Endodermal cell (in vitro differentiated cells): Measurements from ENCODE around the gene PDE4D. TPM values are rescaled to one million over a fixed set of nuclear protein-coding genes. Genes with fewer than 3 reads are reported as not detected.

Source experiments
- DNase-seq: peaks from one replicate; pipeline ENCODE4 v3.0.0-alpha.2; 2017
- H3K27ac ChIP-seq: 2 replicates; pipeline ENCODE4 v1.5.1; 2013; ENCODE audit warnings: mild to moderate bottlenecking, low read depth, low read length, moderate library complexity
- H3K27me3 ChIP-seq: 2 replicates; pipeline ENCODE4 v1.6.1; 2013; ENCODE audit warnings: mild to moderate bottlenecking, low read length, moderate library complexity; ENCODE audit not compliant: insufficient read depth, control insufficient read depth, poor library complexity, severe bottlenecking
- H3K36me3 ChIP-seq: 2 replicates; pipeline ENCODE4 v1.7.0; 2013; ENCODE audit warnings: mild to moderate bottlenecking, low read length, moderate library complexity; ENCODE audit not compliant: control insufficient read depth, insufficient read depth
- H3K4me1 ChIP-seq: one replicate; pipeline ENCODE4 v1.7.0; 2013; ENCODE audit warnings: low read length; ENCODE audit not compliant: control insufficient read depth, insufficient read depth
- H3K4me3 ChIP-seq: 2 replicates; pipeline ENCODE4 v1.5.1; 2013; ENCODE audit warnings: mild to moderate bottlenecking, low read length, moderate library complexity
- H3K9ac ChIP-seq: 2 replicates; pipeline ENCODE4 v1.6.1; 2013; ENCODE audit warnings: mild to moderate bottlenecking, low read length, moderate library complexity; ENCODE audit not compliant: poor library complexity, severe bottlenecking; ENCODE audit errors: extremely low read depth
- H3K9me3 ChIP-seq: 2 replicates; pipeline ENCODE4 v1.6.1; 2013; ENCODE audit warnings: mild to moderate bottlenecking, low read length, moderate library complexity; ENCODE audit not compliant: control insufficient read depth
- H3K27ac Mint-ChIP-seq: 2 replicates; pipeline ENCODE4 v1.8.0; 2020; ENCODE audit warnings: mixed read lengths
- H3K27me3 Mint-ChIP-seq: 2 replicates; pipeline ENCODE4 v1.8.0; 2021; ENCODE audit warnings: mild to moderate bottlenecking, mixed read lengths; ENCODE audit not compliant: insufficient read depth
- H3K36me3 Mint-ChIP-seq: 2 replicates; pipeline ENCODE4 v1.8.0; 2020; ENCODE audit warnings: low read depth, mixed read lengths
- H3K4me1 Mint-ChIP-seq: 2 replicates; pipeline ENCODE4 v1.8.0; 2020; ENCODE audit warnings: mixed read lengths
- H3K4me3 Mint-ChIP-seq: 2 replicates; pipeline ENCODE4 v1.8.0; 2020; ENCODE audit warnings: mild to moderate bottlenecking, moderate library complexity, mixed read lengths
- H3K9me3 Mint-ChIP-seq: 2 replicates; pipeline ENCODE4 v1.8.0; 2020; ENCODE audit warnings: mild to moderate bottlenecking, mixed read lengths
- WGBS, 2 experiments: methylation state at CpG; one replicate each; pipeline versions ENCODE4 v1.1.5 to v1.1.7; 2013; ENCODE audit warnings: missing lambda C conversion rate in 2 of 2, mixed read lengths in 1 of 2; ENCODE audit not compliant: insufficient coverage in 1 of 2, insufficient read length in 1 of 2; 5-methylcytosine and 5-hydroxymethylcytosine counted together
- total RNA-seq, 2 donors: library from RNA; stranded (reverse); fragmentation: NEBNext Ultra II Directional in 1 of 2; extraction: Animal tissue kit (Norgen Biotek cat#: 25700) in 1 of 2; gene quantifications; 2 replicates in 1 of 2; 3 replicates in 1 of 2; pipeline ENCODE4 v1.2.1, GENCODE V29; 2021
- TF ChIP-seq, protein P1 (sequence below): fragments of 200-600 bp; sonication (generic); conservative IDR thresholded peaks from 2 replicates; pipeline ENCODE4 v1.5.0; 2021; ENCODE audit warnings: antibody characterized with exemption, mild to moderate bottlenecking

The PDE4D gene
- total RNA-seq, 2 donors from 2014 or later, result 9.2 to 11.4 TPM

DNA sequence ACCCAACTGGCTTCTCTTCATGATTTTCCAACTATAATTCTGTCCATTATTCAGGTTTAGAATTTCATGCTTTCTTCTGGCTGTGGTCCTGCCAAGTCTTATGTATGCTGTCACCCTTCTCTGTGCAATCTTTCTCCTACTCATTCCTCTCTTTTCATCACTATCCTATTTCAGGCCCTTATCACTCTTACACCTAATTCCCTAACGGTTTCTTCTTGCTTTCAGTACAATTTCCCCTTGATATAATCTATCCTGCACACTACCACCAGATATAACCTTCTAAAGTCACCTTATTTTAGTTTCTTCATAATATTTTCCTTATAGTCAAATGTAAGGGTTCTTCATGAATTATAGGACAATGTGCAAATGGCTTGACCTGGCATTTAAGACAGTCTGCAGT is 874.4 kb downstream of the PDE4D start:
- H3K36me3 Mint-ChIP-seq, result no peaks in the 10 kb centered on the region
- Histone ChIP-seq H3K27ac (no peak overlapping the region), H3K27me3 (no peaks in the 10 kb centered on the region), H3K36me3 (no peaks in the 10 kb centered on the region), H3K9ac (no peak overlapping the region), H3K4me3 (no peak overlapping the region), H3K4me1 (no peaks in the 10 kb centered on the region), H3K9me3 (no peaks in the 10 kb centered on the region)
- DNase-seq, result no peak
- H3K27ac Mint-ChIP-seq, result no peak overlapping the region
- H3K9me3 Mint-ChIP-seq, result no peaks in the 10 kb centered on the region
- 91% methylated on average over 1 of the region's 1 CpG; no CpG with 5 or more reads in 1 of the 2 experiments for WGBS, 2 experiments
- H3K27me3 Mint-ChIP-seq, result no peaks in the 10 kb centered on the region
- TF ChIP-seq, protein P1, sequence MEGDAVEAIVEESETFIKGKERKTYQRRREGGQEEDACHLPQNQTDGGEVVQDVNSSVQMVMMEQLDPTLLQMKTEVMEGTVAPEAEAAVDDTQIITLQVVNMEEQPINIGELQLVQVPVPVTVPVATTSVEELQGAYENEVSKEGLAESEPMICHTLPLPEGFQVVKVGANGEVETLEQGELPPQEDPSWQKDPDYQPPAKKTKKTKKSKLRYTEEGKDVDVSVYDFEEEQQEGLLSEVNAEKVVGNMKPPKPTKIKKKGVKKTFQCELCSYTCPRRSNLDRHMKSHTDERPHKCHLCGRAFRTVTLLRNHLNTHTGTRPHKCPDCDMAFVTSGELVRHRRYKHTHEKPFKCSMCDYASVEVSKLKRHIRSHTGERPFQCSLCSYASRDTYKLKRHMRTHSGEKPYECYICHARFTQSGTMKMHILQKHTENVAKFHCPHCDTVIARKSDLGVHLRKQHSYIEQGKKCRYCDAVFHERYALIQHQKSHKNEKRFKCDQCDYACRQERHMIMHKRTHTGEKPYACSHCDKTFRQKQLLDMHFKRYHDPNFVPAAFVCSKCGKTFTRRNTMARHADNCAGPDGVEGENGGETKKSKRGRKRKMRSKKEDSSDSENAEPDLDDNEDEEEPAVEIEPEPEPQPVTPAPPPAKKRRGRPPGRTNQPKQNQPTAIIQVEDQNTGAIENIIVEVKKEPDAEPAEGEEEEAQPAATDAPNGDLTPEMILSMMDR, result no peak
- no peak overlapping the region for H3K4me3 Mint-ChIP-seq
- peaks cover 6% of the 10 kb centered on the region for H3K4me1 Mint-ChIP-seq

DNA sequence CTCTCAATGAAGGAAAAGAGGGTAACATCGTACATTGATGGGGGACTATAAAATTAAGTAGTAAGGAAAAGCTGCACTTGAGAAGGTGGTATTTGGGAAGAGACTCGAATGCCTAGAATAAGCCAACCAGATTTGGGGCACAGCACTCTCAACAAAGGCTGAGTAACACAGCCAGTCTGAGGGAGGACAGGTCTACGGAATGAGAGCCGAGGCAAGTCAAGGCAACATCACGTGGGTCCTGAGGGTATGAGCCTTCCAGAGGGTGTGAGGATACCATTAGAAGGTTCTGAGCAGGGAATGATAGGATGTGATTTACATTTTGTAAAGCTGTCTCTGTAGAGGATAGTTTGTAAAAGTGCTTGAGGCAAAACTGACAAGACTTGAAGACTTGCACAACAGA is 876.6 kb downstream of the PDE4D start:
- 93 to 96% methylated on average over 3 to 5 of the region's 5 CpGs for WGBS, 2 experiments
- H3K27me3 Mint-ChIP-seq, result peaks cover 4% of the 10 kb centered on the region
- peaks cover 4% of the 10 kb centered on the region for H3K36me3 Mint-ChIP-seq
- no peaks in the 10 kb centered on the region for H3K4me1 ChIP-seq
- peaks cover 9% of the 10 kb centered on the region for H3K9me3 Mint-ChIP-seq
- no peak overlapping the region for H3K27ac Mint-ChIP-seq
- H3K4me3 Mint-ChIP-seq, result no peak overlapping the region
- peaks cover 6% of the 10 kb centered on the region for H3K4me1 Mint-ChIP-seq
- TF ChIP-seq, protein P1, result no peak
- H3K9me3 ChIP-seq, result no peaks in the 10 kb centered on the region
- DNase-seq, result no peak
- no peaks in the 10 kb centered on the region for H3K36me3 ChIP-seq
- no peak overlapping the region for H3K27ac ChIP-seq
- H3K27me3 ChIP-seq, result no peaks in the 10 kb centered on the region
- H3K9ac ChIP-seq, result no peak overlapping the region
- no peak overlapping the region for H3K4me3 ChIP-seq

DNA sequence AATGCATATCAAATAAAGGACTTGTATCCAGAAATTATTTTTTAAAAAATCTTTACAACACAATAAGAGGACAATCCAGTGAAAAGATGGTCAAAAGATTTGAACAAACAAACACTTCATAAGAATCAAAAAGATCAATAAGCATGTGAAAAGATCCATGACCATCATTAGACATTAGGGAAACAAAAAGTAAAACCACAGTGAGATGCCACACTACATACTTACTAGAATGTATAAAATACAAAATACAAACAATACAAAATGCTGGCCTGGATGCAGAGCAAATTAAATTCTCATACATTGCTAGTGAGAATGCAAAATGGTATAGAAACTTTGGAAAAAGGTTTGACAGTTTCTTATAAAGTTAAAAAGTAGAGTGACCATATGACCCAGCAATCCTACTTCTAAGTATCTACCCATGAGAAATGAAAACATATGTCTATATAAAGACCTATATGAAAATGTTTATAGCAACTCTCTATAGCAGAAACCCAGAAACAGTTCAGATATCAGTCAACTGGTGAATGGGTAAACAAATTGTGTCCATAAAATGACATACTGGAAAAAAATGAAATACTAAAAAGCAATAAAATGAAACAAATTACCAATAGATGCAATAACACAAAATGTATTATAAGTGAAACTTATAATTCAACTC is 884.6 kb downstream of the PDE4D start:
- peaks cover 21% of the 10 kb centered on the region for H3K9me3 Mint-ChIP-seq
- H3K9ac ChIP-seq, result no peak overlapping the region
- H3K27ac ChIP-seq, result no peak overlapping the region
- TF ChIP-seq, protein P1, result no peak
- H3K4me1 Mint-ChIP-seq, result peaks cover 17% of the 10 kb centered on the region
- H3K4me1 ChIP-seq, result no peaks in the 10 kb centered on the region
- H3K27me3 ChIP-seq, result no peaks in the 10 kb centered on the region
- DNase-seq, result no peak
- no peak overlapping the region for H3K27ac Mint-ChIP-seq
- no peaks in the 10 kb centered on the region for H3K36me3 ChIP-seq
- no peak overlapping the region for H3K4me3 ChIP-seq
- H3K27me3 Mint-ChIP-seq, result peaks cover 9% of the 10 kb centered on the region
- no peaks in the 10 kb centered on the region for H3K9me3 ChIP-seq
- H3K36me3 Mint-ChIP-seq, result peaks cover 7% of the 10 kb centered on the region
- H3K4me3 Mint-ChIP-seq, result no peak overlapping the region
